Measurements from ENCODE around the gene PAEP.
A peak's percentile ranks its signal among the peaks of the same experiment; 100 is the strongest.

The PAEP gene

GRCh38 chr9:135602789-135603481 lies 41.4 kb downstream of the PAEP start:
- peak in 4 of 5 experiments; percentile 10 to 48 (median 28) for DNase-seq

GRCh38 chr9:135604437-135605237 lies 43.1 kb downstream of the PAEP start:
- no peak for DNase-seq

GRCh38 chr9:135605238-135605781 lies 43.8 kb downstream of the PAEP start:
- no peak for DNase-seq

GRCh38 chr9:135606885-135607259 lies 45.3 kb downstream of the PAEP start:
- no peak for DNase-seq

GRCh38 chr9:135607401-135608293 lies 46.1 kb downstream of the PAEP start:
- no peak for DNase-seq

GRCh38 chr9:135608294-135608998 lies 46.9 kb downstream of the PAEP start:
- no peak for DNase-seq

- no peak for DNase-seq
Observed at GRCh38 chr9:135608999-135609317, 47.4 kb downstream of the PAEP start.

- DNase-seq, result no peak
Observed at GRCh38 chr9:135609366-135609955, 47.9 kb downstream of the PAEP start.

- no peak for DNase-seq
Observed at GRCh38 chr9:135610290-135611141, 49.0 kb downstream of the PAEP start.

GRCh38 chr9:135611142-135611874 lies 49.8 kb downstream of the PAEP start:
- no peak for DNase-seq

GRCh38 chr9:135611875-135612209 lies 50.3 kb downstream of the PAEP start:
- DNase-seq, result no peak

GRCh38 chr9:135612437-135612836 lies 50.9 kb downstream of the PAEP start:
- DNase-seq, result no peak

- no peak for DNase-seq
Observed at GRCh38 chr9:135612981-135613910, 51.7 kb downstream of the PAEP start.

GRCh38 chr9:135613946-135614805 lies 52.6 kb downstream of the PAEP start:
- no peak for DNase-seq

- DNase-seq, result no peak
Observed at GRCh38 chr9:135614821-135615665, 53.5 kb downstream of the PAEP start.

GRCh38 chr9:135615666-135616618 lies 54.4 kb downstream of the PAEP start:
- DNase-seq, result no peak
